Fibroblast of mammary gland (primary cell): ENCODE measurements around the gene RAD51D.

Source experiments
- DNase-seq: peaks from one replicate; pipeline ENCODE4 v3.0.0-alpha.2; 2010; ENCODE audit warnings: low read depth
- H3K4me3 ChIP-seq: 2 replicates; pipeline ENCODE4 v1.5.1; 2011; ENCODE audit warnings: low read depth, mild to moderate bottlenecking, low read length, moderate library complexity; ENCODE audit not compliant: control insufficient read depth
- CTCF ChIP-seq: conservative IDR thresholded peaks from 2 replicates; pipeline ENCODE4 v1.5.1; 2011; ENCODE audit warnings: low read depth, low read length, inconsistent platforms; ENCODE audit not compliant: control insufficient read depth, insufficient read depth

Gene RAD51D

GRCh38 chr17:35068249-35068648 lies 51.4 kb downstream of the RAD51D start:
- H3K4me3 ChIP-seq: no peak overlapping the region
- no peak for DNase-seq
- TF ChIP-seq CTCF: no peak

GRCh38 chr17:35065880-35066279 lies 53.8 kb downstream of the RAD51D start:
- H3K4me3 ChIP-seq: no peak overlapping the region
- TF ChIP-seq CTCF: no peak
- DNase-seq: no peak

- H3K4me3 ChIP-seq: no peak overlapping the region
- TF ChIP-seq CTCF: no peak
- DNase-seq: no peak
Observed at GRCh38 chr17:35064516-35065215, 55.0 kb downstream of the RAD51D start.

- peak; percentile 99 for DNase-seq
- peak; percentile 4 for TF ChIP-seq CTCF
- H3K4me3 ChIP-seq: peak within 1 kb of the TSS; percentile 31
Observed at GRCh38 chr17:35063514-35064223, 56.0 kb downstream of the RAD51D start, which contains the start of gene RFFL. Gene RFFL (minus strand): TSS chr17:35063707. CDS start chr17:35026553, 37,154 bp downstream.

- DNase-seq: no peak
- no peak for TF ChIP-seq CTCF
- H3K4me3 ChIP-seq: no peak overlapping the region
Observed at GRCh38 chr17:35062308-35062707, 57.4 kb downstream of the RAD51D start.

- no peak for DNase-seq
- no peak for TF ChIP-seq CTCF
- no peak overlapping the region for H3K4me3 ChIP-seq
Observed at GRCh38 chr17:35057332-35057915, 62.2 kb downstream of the RAD51D start.
